Ovary (tissue), 9 donors: ENCODE data around the gene TCF4. TPM values are rescaled to one million over a fixed set of nuclear protein-coding genes. Genes with fewer than 3 reads are reported as not detected.

ENCODE experiments used
- DNase-seq, 5 donors: peaks; one replicate each; pipeline ENCODE4 v3.0.0-alpha.2; 2019 to 2020
- H3K27ac ChIP-seq, 2 donors: fragments of 200-600 bp; one replicate each; pipeline versions ENCODE4 v1.5.1 to v1.8.0; 2019 to 2022
- H3K27me3 ChIP-seq: fragments of 200-600 bp; one replicate; pipeline ENCODE4 v1.8.0; 2022
- H3K36me3 ChIP-seq: fragments of 200-600 bp; sonication (generic); one replicate; pipeline ENCODE4 v1.5.1; 2019
- H3K4me1 ChIP-seq: one replicate; pipeline ENCODE4 v1.8.1; 2013; ENCODE audit warnings: mild to moderate bottlenecking, moderate library complexity; ENCODE audit not compliant: insufficient read depth
- H3K4me3 ChIP-seq: fragments of 200-600 bp; sonication (generic); one replicate; pipeline ENCODE4 v1.5.1; 2017
- H3K9me3 ChIP-seq, 2 donors: fragments of 200-600 bp in 1 of 2; sonication (generic) in 1 of 2; one replicate each; pipeline versions ENCODE4 v1.5.1 to v1.8.1; 2013 to 2019; ENCODE audit warnings: mild to moderate bottlenecking in 1 of 2, moderate library complexity in 1 of 2
- CTCF ChIP-seq, 3 donors: fragments of 450-650 bp in 2 of 3; fragments of 200-600 bp in 1 of 3; IDR thresholded peaks; one replicate each; pipeline versions ENCODE4 v1.5.1 to v1.8.0; 2016 to 2022; ENCODE audit warnings: antibody characterized with exemption in 3 of 3, mild to moderate bottlenecking in 1 of 3
- EP300 ChIP-seq: sonication (generic); formaldehyde crosslinking; IDR thresholded peaks from one replicate; pipeline ENCODE4 v1.6.1; 2017; ENCODE audit warnings: antibody characterized with exemption
- POLR2A ChIP-seq: fragments of 450-650 bp; IDR thresholded peaks from one replicate; pipeline ENCODE4 v1.6.1; 2017; ENCODE audit warnings: antibody characterized with exemption, mild to moderate bottlenecking, moderate library complexity
- WGBS, 3 donors: extraction: QIAGEN DNeasy Blood & Tissue Kit in 1 of 3; methylation state at CpG; one replicate each; pipeline versions ENCODE4 v1.1.5 to v1.1.7; 2013 to 2017; 5-methylcytosine and 5-hydroxymethylcytosine counted together
- intact Hi-C, 4 donors: fragments of 100-400 bp; cut with DNase I; formaldehyde crosslinking; loops; one replicate each; pipeline versions ENCODE4 v1.11.0 to v1.15.1; 2022 to 2023
- polyA plus RNA-seq, 2 donors: library from polyadenylated mRNA; stranded (reverse); fragments of 200-250 nt in 1 of 2; fragments of 350-450 nt in 1 of 2; fragmentation: Illumina TruSeq in 1 of 2; extraction: RNeasy Lipid Tissue Mini Kit (QIAGEN cat#74804) in 1 of 2; gene quantifications; one replicate each; pipeline ENCODE4 v1.2.3, GENCODE V29; 2013 to 2014
- total RNA-seq, 7 donors: library from RNA; depleted of rRNA in 2 of 7; stranded (reverse); fragments of >200 nt in 2 of 7; fragmentation: NEBNext Ultra II Directional in 3 of 7; extraction: Animal tissue kit (Norgen Biotek cat#: 25700) in 3 of 7; gene quantifications; one replicate each; pipeline versions ENCODE4 v1.1.0 to v1.2.4, GENCODE V29; 2016 to 2023
- donor health status: DM: no; HTN: no; CAD: no; lungs with moderate emphysema.
- donor health status: DM: no; HTN: no; CAD: no.
- donor health status: Bipolar disorder and iron deficiency.
- donor health status: DM: yes; HTN: yes; CAD: no.
- donor health status: DM: no; HTN: no; CAD: no.
- donor health status: DM: yes; HTN: yes; CAD: no.

The TCF4 gene
- total and polyA plus RNA-seq, 9 donors: 36.5 to 131 (median 112) TPM

GRCh38 chr18:55365342-55365741, 222.7 kb downstream of the TCF4 start:
- TF ChIP-seq EP300 (no peak), POLR2A (no peak), CTCF (IDR thresholded peaks at IDR 0.05) (no peak)
- WGBS, 3 donors: 79 to 85% (median 80%) methylated on average over 2 of the region's 2 CpGs
- Histone ChIP-seq H3K27ac (no peak overlapping the region), H3K9me3 (no peaks in the 10 kb centered on the region), H3K4me1 (peaks cover 2% of the 10 kb centered on the region), H3K36me3 (no peaks in the 10 kb centered on the region), H3K27me3 (no peaks in the 10 kb centered on the region), H3K4me3 (no peak overlapping the region)
- intact Hi-C loops: no loop called here
- DNase-seq: no peak

- Histone ChIP-seq H3K36me3 (no peaks in the 10 kb centered on the region), H3K9me3 (no peaks in the 10 kb centered on the region), H3K27me3 (no peaks in the 10 kb centered on the region), H3K4me3 (no peak overlapping the region), H3K27ac (no peak overlapping the region), H3K4me1 (peaks cover 2% of the 10 kb centered on the region)
- intact Hi-C loops: no loop called here
- WGBS, 3 donors: 90 to 95% (median 92%) methylated on average over 3 of the region's 3 CpGs
- TF ChIP-seq POLR2A (no peak), EP300 (no peak), CTCF (IDR thresholded peaks at IDR 0.05) (no peak)
- DNase-seq: no peak
Observed at GRCh38 chr18:55362303-55362702, 225.7 kb downstream of the TCF4 start.

- Histone ChIP-seq H3K36me3 (no peaks in the 10 kb centered on the region), H3K27me3 (no peaks in the 10 kb centered on the region), H3K9me3 (no peaks in the 10 kb centered on the region), H3K4me1 (peaks cover 2% of the 10 kb centered on the region), H3K27ac (no peak overlapping the region), H3K4me3 (no peak overlapping the region)
- WGBS, 3 donors: 90 to 96% (median 91%) methylated on average over 3 of the region's 3 CpGs
- intact Hi-C loops: no loop called here
- TF ChIP-seq POLR2A (no peak), CTCF (IDR thresholded peaks at IDR 0.05) (no peak), EP300 (no peak)
- no peak for DNase-seq
Observed at GRCh38 chr18:55361492-55362250, 226.3 kb downstream of the TCF4 start.

- TF ChIP-seq EP300 (no peak), CTCF (IDR thresholded peaks at IDR 0.05) (no peak), POLR2A (no peak)
- Histone ChIP-seq H3K4me3 (no peak overlapping the region), H3K4me1 (peaks cover 3% of the 10 kb centered on the region), H3K27ac (no peak overlapping the region), H3K27me3 (no peaks in the 10 kb centered on the region), H3K9me3 (no peaks in the 10 kb centered on the region), H3K36me3 (no peaks in the 10 kb centered on the region)
- intact Hi-C loops: no loop called here
- 95 to 96% (median 96%) methylated on average over 1 of the region's 1 CpG for WGBS, 3 donors
- DNase-seq: no peak
Observed at GRCh38 chr18:55360061-55360460, 227.9 kb downstream of the TCF4 start.
